HG03060 (cell line): ENCODE data around the gene FRMPD3.

Experiments
- ATAC-seq: cut with Tn5 transposase; IDR thresholded peaks from one replicate; pipeline ENCODE4 v1.9.1; 2021; ENCODE audit warnings: low read depth, moderate number of reproducible peaks; ENCODE audit not compliant: unreplicated experiment

Gene FRMPD3

DNA sequence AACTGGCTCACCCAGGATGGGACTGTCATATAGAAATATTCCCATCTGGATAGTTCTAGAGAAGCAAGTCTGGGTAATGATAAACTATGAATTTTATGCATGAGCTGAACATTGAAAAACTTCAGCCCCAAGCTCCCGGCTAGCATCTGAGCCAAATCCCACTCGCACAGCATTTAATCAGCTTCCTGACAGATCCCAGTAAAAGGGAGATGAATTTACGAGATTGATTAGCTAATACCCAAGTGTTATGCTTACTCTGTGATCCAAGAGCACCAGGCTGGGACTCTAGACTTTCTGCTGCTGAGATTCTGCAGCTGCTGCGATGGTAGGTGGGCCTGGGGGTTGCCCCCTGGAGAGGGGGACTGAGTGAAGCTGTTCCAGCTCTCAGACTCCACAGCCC is 28.0 kb downstream of the FRMPD3 start:
- no peak for ATAC-seq

DNA sequence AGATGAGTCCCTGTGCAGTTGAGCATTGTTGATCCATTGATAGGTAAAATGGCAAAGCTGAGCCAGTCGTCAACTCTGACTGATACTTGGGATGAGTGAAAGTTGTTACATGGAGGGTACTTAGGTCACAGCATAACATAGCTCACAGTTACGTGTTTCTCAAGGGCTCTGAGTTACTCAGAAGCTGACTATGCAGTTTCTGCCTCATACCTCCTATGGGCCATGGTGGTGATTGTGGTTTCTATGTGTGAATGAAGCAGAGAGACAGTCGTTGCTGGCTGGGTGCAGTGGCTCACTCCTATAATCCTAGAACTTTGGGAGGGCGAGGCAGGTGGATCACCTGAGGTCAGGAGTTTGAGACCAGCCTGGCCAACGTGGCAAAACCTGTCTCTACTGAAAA is 30.8 kb downstream of the FRMPD3 start:
- ATAC-seq = no peak

DNA sequence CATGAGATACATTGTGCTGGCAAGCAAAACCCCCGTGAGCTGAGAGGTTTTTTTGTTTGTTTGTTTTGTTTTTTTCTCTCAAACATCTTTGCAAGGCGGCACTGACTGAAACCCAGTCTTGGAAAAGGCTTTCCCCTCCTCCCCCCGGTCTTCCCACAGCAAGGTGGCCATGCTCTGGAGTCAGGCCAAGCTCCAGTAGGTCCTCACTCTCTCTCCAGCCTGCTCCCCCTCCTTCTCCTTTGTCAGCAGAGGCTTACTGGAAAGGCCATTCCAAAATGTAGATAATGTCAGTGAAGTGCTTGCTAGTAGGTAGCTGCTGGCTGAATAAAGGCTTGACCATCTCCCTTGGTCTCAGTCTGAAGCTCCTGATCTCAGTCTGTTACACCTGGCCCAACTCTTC is 32.6 kb downstream of the FRMPD3 start:
- no peak for ATAC-seq

DNA sequence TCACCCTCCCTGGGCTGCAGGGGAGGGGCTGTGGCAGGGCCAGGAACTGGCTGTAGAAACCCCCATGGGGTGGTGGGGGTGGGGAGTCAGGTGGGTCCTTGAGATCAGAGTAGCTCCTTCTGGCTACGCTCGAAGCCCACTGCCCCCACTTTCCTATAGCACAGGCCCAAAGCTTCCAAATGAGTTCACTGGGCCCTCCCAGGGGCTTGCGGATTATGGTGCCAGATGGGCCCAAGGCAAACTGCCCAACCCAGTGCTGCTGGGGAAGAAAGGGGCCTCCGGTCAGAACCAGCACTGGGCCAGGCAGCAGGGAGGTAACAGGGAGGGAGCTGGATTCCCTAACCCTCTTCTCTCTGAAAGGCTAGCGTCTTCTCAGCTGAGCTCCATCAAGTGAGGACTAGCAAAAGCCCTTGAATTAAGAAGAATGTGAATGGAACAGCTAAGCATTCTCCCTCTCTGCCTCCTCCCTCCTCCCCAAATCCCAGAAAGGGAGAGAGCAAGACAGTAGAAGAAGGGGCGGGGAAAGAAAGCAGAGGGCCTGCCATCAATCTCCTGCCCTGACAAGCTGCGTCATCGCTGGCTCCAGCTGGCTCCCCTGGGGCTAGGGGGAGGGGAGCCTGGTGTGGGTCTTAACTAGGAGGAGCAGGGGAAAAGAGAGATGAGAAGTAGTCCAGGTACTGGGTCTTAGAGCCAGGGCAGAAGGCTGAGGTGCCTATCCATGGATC is 34.7 kb downstream of the FRMPD3 start:
- ATAC-seq = no peak

DNA sequence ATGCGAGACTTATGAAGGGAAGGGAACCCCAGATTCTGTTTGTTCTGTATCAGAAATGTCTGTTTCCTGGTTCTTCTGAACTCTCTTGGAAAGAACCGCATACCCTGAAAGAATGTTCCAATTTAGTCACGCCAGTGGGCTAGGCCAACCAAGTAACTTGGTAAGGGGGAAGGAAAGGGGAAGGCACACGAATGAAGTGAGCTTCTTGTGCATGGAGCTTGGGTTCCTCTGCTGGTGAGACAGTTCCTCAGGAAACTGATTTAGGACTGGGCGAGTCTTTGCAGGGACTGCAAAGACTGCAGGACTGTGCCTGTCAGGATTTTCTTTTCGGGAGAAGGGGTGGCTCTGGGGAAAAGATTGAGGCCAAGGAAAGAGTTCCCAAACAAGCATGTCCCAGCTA is 35.6 kb downstream of the FRMPD3 start:
- no peak for ATAC-seq

GRCh38 chrX:107493141-107493540 is 43.7 kb downstream of the FRMPD3 start:
- ATAC-seq = no peak

- no peak for ATAC-seq
Measured at GRCh38 chrX:107496786-107497185, 47.3 kb downstream of the FRMPD3 start.
